Measurements from ENCODE around the gene TAS2R41.
"Not testable (repeated sequence)": the region's sequence is repeated elsewhere in the genome, so short reads cannot be mapped to it uniquely, and the experiment has no call there.

Gene TAS2R41

DNA sequence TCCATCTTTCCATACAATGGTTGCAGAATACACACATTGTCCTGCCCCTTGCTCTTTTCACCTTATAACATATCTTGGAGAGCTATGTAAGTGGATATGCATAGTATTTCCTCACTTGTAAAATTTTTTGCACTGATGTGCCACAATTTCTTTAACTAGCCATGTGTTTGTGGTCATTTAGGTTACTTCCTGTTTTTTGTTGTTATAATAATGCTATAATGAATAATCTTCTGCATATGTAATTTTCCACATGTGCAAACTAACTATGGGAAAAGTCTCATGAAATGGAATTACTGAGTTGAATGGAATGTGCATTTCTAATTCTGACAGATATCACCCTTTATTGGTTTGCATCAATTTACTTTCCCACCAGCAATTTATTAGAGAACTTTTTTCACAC lies 2.8 kb downstream of the TAS2R41 start:
- TF ChIP-seq, protein P1, sequence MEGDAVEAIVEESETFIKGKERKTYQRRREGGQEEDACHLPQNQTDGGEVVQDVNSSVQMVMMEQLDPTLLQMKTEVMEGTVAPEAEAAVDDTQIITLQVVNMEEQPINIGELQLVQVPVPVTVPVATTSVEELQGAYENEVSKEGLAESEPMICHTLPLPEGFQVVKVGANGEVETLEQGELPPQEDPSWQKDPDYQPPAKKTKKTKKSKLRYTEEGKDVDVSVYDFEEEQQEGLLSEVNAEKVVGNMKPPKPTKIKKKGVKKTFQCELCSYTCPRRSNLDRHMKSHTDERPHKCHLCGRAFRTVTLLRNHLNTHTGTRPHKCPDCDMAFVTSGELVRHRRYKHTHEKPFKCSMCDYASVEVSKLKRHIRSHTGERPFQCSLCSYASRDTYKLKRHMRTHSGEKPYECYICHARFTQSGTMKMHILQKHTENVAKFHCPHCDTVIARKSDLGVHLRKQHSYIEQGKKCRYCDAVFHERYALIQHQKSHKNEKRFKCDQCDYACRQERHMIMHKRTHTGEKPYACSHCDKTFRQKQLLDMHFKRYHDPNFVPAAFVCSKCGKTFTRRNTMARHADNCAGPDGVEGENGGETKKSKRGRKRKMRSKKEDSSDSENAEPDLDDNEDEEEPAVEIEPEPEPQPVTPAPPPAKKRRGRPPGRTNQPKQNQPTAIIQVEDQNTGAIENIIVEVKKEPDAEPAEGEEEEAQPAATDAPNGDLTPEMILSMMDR (IDR thresholded peaks at IDR 0.05; ENCODE audit: insufficient read depth, low read depth, low read length, missing control alignments): no peak
- H3K4me3 ChIP-seq (ENCODE audit: low read length): no peak overlapping the region
- no peak for DNase-seq (ENCODE audit: low read depth)

GRCh38 chr7:143484119-143484518 lies 6.4 kb downstream of the TAS2R41 start:
- TF ChIP-seq, protein P1 (IDR thresholded peaks at IDR 0.05; ENCODE audit: insufficient read depth, low read depth, low read length, missing control alignments): no peak
- no peak overlapping the region for H3K4me3 ChIP-seq (ENCODE audit: low read length)
- DNase-seq (ENCODE audit: low read depth): no peak

GRCh38 chr7:143485094-143485493 lies 7.4 kb downstream of the TAS2R41 start:
- H3K4me3 ChIP-seq (ENCODE audit: low read length): no peak overlapping the region
- TF ChIP-seq, protein P1 (IDR thresholded peaks at IDR 0.05; ENCODE audit: insufficient read depth, low read depth, low read length, missing control alignments): no peak
- no peak for DNase-seq (ENCODE audit: low read depth)

DNA sequence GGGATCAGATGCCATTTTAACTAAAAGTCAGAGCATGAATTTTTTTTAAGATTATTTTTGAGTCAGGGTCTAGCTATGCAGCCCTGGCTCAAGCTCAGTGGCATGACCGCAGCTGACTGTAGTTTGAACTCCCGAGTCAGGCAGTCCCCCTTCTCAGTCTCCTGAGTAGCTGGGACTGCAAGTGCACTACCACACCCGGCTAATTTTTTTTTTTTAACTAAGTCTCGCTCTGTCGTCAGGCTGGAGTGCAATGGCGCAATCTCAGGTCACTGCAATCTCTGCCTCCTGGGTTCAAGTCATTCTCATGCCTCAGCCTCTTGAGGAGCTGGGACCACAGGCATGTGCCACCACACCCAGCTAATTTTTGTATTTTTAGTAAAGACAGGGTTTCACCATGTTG lies 7.8 kb downstream of the TAS2R41 start:
- no peak overlapping the region for H3K4me3 ChIP-seq (ENCODE audit: low read length)
- TF ChIP-seq, protein P1 (IDR thresholded peaks at IDR 0.05; ENCODE audit: insufficient read depth, low read depth, low read length, missing control alignments): no peak
- no peak for DNase-seq (ENCODE audit: low read depth)

DNA sequence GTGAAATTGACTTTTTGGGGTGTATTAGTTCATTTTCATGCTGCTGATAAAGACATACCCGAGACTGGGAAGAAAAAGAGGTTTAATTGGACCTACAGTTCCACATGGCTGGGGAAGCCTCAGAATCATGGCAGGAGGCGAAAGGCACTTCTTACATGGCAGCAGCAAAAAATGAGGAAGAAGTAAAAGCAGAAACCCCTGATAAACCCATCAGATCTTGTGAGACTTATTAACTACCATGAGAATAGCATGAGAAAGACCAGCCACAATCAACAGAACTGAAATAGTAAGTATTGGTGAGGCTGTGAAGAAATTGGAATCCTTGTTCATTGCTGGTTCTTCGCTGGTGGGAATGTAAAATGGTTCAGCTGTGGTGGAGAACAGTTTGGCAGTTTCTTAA lies 8.6 kb downstream of the TAS2R41 start:
- DNase-seq (ENCODE audit: low read depth): not testable (repeated sequence)

DNA sequence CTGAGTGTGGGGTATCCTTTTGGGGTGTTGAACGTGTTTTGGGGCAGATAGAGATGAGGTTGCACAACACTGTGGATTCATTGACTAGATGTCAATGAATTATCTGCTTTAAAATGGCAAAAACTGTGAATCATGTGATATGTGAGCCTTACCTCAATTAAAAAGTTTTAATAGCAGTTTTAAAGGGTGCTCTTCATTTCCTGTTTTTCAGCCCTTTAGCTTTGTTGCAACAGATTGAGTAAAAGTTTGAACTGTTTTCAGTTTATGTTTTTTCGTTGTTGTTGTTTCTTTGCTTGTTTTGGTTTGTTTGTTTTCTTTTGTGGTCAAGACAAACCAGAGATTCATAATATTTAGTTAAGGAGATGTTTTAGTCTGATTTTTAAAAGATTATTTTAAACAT lies 9.4 kb downstream of the TAS2R41 start:
- H3K4me3 ChIP-seq (ENCODE audit: low read length): no peak overlapping the region
- TF ChIP-seq, protein P1 (IDR thresholded peaks at IDR 0.05; ENCODE audit: insufficient read depth, low read depth, low read length, missing control alignments): no peak
- no peak for DNase-seq (ENCODE audit: low read depth)

More for the DNA sequence above, 8.6 kb downstream of the TAS2R41 start:
- not testable (repeated sequence) for H3K4me3 ChIP-seq (ENCODE audit: low read length)

- TF ChIP-seq, protein P1 (IDR thresholded peaks at IDR 0.05; ENCODE audit: insufficient read depth, low read depth, low read length, missing control alignments): no peak
- DNase-seq (ENCODE audit: low read depth): peak; percentile 24
- H3K4me3 ChIP-seq (ENCODE audit: low read length): no peak overlapping the region
These were observed 9.9 kb downstream of the TAS2R41 start for GRCh38 chr7:143487566-143487965.
